Cerebellar cortex (tissue), 1 donor: ENCODE data around the gene MT1X.

Experiments used
- DNase-seq: peaks from one replicate; pipeline ENCODE4 v3.0.0-alpha.2; 2015; ENCODE audit warnings: low spot score

The MT1X gene

DNA sequence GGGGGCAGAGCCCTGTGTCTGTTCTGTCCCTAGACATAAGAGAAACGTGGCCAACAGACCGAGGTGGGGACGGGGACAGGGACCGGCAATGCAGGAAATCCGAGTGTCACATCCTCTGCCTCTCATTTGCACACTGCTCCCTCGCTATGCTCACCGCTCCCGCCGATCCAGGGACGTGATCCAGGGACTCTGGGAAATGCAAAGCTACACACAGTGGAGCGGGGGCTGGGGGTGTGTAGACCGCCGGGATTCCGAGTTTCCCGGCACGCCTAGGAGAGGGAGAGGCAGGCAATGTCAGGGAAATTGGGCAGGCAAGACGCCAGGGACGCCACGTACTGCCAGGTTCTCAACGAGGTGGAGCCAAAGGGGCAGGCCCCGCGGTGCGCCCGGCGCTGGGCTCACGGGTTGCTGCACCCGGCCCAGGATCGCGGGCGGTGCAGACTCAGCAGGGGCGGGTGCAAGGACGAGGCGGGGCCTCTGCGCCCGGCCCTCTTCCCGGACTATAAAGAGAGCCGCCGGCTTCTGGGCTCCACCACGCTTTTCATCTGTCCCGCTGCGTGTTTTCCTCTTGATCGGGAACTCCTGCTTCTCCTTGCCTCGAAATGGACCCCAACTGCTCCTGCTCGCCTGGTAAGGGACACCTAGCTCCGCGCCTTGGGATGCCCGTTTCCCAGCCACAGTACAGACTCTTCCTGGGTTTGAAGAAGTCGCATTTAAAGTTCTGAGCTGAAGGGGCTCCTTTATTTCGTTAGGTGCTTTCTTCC is at the start of gene MT1X:
TSS of gene MT1X (plus strand) at position 532 of the 764 bp plus-strand sequence. CDS start at position 603, 71 bp downstream.
- peak; percentile 94 for DNase-seq

DNA sequence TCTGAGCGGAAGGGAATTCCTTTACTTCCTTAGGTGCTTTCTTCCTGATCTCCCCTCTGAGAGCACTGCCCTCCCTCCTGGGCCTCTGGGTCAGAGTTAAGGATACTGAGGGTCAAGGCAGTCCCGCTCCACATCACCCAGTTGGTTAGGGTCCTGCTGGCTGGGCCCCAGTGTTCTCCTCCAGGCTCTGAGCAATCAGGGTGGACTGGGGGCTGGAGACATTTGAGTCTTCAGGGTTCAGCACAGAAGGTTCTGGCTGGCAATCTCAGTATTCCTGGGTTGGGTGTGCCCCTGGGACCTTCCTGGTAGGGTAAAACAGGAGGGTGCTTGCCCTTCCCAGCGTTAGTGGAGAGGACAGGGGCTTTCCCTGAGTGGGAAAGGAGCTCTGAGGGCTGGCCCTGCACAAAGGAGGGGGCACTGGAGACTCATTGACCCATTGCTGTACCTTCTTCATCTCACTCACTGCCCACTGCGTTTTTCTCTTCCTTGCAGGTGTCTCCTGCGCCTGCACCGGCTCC is 49.4 kb upstream of the MT1X start:
- DNase-seq, result no peak

GRCh38 chr16:56633535-56633934 is 48.7 kb upstream of the MT1X start:
- no peak for DNase-seq

DNA sequence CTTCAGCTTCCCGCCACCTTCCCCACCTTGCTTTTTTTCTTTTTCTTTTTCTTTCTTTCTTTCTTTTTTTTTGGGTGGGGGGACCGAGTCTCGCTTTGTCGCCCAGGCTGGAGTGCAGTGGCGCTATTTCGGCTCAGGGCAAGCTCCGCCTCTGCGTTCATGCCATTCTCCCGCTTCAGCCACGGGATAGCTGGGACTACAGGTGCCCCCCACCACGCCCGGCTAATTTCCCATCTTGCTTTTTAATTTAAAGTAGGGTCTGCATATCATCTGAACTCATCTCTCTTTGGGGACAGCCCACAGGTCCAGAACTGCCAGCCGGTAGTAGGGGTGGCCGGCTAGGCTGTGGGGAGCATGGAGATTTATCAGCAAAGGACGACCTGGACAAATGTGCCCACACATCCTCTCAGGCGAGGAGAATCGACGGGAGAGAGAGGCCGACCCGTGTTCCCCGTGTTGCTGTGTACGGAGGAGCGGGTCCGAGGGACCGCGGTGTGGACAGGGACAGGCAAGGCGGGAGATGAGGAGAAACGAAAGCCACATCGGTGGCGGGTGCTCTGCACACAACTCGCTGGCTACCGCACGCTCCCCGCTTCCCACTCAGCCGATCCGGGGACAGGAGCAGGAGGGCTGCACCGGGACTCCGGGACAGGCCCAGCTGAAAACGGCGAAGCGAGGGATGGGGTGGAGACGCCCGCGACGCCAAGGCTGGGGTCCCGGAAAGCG is 47.4 kb upstream of the MT1X start:
- DNase-seq, result no peak

- no peak for DNase-seq
These were observed 46.8 kb upstream of the MT1X start for GRCh38 chr16:56635441-56635967.

DNA sequence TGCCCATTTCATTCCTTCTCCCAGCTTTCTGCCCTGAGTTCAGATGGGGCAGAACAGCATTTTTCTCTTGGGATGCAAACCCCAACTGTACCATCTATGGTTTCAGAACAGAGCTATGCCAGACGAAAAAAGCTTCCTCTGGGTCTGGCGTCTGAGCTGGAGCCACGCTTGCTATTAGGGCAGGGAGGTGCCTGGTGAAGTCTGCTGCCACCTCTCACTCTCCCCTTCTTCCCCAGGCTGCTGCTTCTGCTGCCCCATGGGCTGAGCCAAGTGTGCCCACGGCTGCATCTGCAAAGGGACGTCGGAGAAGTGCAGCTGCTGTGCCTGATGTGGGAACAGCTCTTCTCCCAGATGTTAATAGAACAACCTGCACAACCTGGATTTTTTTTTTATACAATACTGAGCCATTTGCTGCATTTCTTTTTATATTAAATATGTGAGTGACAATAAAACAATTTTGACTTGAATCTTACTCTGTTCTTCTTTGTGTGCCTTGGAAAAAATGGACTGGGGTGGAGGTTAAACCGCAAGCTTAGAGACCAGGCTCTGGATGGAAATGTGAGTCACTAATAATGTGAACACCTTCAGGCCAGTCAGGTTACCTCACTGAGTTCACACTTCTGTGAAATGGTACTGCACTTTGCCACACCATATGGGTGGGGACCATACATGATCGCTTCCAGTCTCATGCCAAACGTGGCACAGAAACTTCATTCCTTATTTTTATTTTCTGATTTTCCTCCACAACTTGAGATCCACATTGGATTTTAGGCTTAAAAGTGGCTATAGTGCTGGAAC is 45.5 kb upstream of the MT1X start:
- no peak for DNase-seq

- no peak for DNase-seq
These were observed 44.2 kb upstream of the MT1X start, which contains the start of gene MT1A for GRCh38 chr16:56637814-56638750. Gene MT1A (plus strand): TSS chr16:56638666. CDS start chr16:56638739, 73 bp downstream.

GRCh38 chr16:56639045-56639444 is 43.2 kb upstream of the MT1X start:
- DNase-seq, result no peak

- no peak for DNase-seq
These were observed 42.2 kb upstream of the MT1X start for GRCh38 chr16:56640076-56640475.

DNA sequence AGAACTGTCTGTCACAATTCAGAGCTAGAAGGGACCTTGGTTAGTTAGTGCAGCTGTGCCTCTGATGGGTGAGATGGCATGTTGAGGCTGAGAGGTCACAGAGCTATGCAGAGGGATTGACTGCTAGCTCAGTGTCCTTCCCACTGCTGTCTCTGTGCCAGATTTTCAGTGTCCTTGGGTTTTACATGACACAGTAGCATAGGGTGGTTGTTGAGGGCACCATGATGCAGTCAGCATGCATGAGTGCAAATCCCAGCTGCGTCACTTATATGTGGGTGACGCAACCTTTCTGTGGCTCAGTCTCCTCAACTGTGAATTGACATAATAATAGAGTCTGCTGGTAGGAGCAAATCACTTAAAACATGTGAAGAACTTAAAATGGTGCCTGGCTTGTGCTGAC is 41.1 kb upstream of the MT1X start:
- no peak for DNase-seq

GRCh38 chr16:56643080-56643778 is 39.0 kb upstream of the MT1X start:
- peak; percentile 20 for DNase-seq

- no peak for DNase-seq
These were observed 38.4 kb upstream of the MT1X start for GRCh38 chr16:56643833-56644232.

- DNase-seq, result no peak
These were observed 37.0 kb upstream of the MT1X start for GRCh38 chr16:56645311-56645710.

GRCh38 chr16:56645838-56646237 is 36.4 kb upstream of the MT1X start:
- DNase-seq, result no peak

- DNase-seq, result no peak
These were observed 34.4 kb upstream of the MT1X start for GRCh38 chr16:56647641-56648431.

DNA sequence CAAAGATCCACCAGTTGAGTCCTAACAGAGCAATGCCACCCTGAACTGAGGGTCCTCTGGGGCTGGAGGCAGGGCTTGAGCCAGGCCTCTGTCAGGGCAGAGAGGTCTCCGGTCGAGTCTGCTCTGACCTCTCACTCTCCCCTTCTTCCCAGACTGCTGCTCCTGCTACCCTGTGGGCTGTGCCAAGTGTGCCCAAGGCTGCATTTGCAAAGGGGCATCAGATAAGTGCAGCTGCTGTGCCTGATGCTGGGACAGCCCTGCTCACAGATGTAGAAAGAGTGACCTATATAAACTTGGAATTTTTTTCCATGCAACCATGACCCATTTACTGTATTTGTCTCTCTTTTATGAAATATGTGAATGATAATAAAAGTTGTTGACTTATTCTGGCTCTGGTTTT is 33.0 kb upstream of the MT1X start:
- no peak for DNase-seq

DNA sequence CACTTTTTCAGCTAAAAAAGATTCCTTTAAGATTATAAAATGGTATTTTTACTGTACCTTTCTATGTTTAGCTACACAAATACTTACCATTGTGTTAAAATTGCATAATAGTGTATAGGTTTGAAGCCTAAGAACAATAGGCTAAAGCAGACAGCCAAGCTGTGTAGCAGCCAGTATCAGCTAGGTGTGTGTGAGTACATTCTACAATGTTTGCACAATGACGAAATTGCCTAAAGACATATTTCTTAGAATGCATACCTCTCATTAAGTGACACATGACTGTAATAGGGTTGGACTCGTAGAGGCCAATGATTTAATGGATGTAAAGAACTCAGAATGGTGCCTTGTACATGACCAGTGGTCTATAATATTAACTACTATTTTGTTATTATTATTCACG is 32.5 kb upstream of the MT1X start:
- no peak for DNase-seq

- no peak for DNase-seq
These were observed 30.7 kb upstream of the MT1X start, which contains the start of gene MT1B for GRCh38 chr16:56651586-56651985. Gene MT1B (plus strand): TSS chr16:56651886. CDS start chr16:56651954, 68 bp downstream.

GRCh38 chr16:56652600-56652999 is 29.7 kb upstream of the MT1X start:
- DNase-seq, result no peak
